ENCODE data around the gene INPP4A. TPM values are rescaled to one million over a fixed set of nuclear protein-coding genes. Genes with fewer than 3 reads are reported as not detected.

INPP4A gene
- total RNA-seq, 1 donor from 2014 or later: 40.7 TPM

GRCh38 chr2:98448441-98449145 lies 3.9 kb downstream of the INPP4A start:
- Mint-ChIP-seq H3K4me1 (peaks cover 23% of the 10 kb centered on the region), H3K4me3 (no peak overlapping the region), H3K36me3 (no peaks in the 10 kb centered on the region), H3K27ac (no peak overlapping the region), H3K27me3 (ENCODE audit: low read depth) (no peaks in the 10 kb centered on the region), H3K9me3 (no peaks in the 10 kb centered on the region)
- DNase-seq (ENCODE audit: low spot score in 2 of 2, unreplicated experiment in 2 of 2): no peak
- TF ChIP-seq, protein P1, sequence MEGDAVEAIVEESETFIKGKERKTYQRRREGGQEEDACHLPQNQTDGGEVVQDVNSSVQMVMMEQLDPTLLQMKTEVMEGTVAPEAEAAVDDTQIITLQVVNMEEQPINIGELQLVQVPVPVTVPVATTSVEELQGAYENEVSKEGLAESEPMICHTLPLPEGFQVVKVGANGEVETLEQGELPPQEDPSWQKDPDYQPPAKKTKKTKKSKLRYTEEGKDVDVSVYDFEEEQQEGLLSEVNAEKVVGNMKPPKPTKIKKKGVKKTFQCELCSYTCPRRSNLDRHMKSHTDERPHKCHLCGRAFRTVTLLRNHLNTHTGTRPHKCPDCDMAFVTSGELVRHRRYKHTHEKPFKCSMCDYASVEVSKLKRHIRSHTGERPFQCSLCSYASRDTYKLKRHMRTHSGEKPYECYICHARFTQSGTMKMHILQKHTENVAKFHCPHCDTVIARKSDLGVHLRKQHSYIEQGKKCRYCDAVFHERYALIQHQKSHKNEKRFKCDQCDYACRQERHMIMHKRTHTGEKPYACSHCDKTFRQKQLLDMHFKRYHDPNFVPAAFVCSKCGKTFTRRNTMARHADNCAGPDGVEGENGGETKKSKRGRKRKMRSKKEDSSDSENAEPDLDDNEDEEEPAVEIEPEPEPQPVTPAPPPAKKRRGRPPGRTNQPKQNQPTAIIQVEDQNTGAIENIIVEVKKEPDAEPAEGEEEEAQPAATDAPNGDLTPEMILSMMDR (IDR thresholded peaks at IDR 0.05; ENCODE audit: unreplicated experiment): no peak

GRCh38 chr2:98452396-98453027 lies 7.9 kb downstream of the INPP4A start:
- peaks cover 12% of the 10 kb centered on the region for H3K4me1 Mint-ChIP-seq
- H3K9me3 Mint-ChIP-seq: no peaks in the 10 kb centered on the region
- DNase-seq (ENCODE audit: low spot score in 2 of 2, unreplicated experiment in 2 of 2): no peak
- no peaks in the 10 kb centered on the region for H3K36me3 Mint-ChIP-seq
- H3K4me3 Mint-ChIP-seq: no peak overlapping the region
- TF ChIP-seq, protein P1 (IDR thresholded peaks at IDR 0.05; ENCODE audit: unreplicated experiment): no peak
- H3K27ac Mint-ChIP-seq: no peak overlapping the region
- H3K27me3 Mint-ChIP-seq (ENCODE audit: low read depth): no peaks in the 10 kb centered on the region

GRCh38 chr2:98453083-98453482 lies 8.4 kb downstream of the INPP4A start:
- Mint-ChIP-seq H3K9me3 (no peaks in the 10 kb centered on the region), H3K27me3 (ENCODE audit: low read depth) (no peaks in the 10 kb centered on the region), H3K36me3 (no peaks in the 10 kb centered on the region), H3K4me1 (peaks cover 12% of the 10 kb centered on the region), H3K27ac (no peak overlapping the region), H3K4me3 (no peak overlapping the region)
- TF ChIP-seq, protein P1 (IDR thresholded peaks at IDR 0.05; ENCODE audit: unreplicated experiment): no peak
- DNase-seq (ENCODE audit: low spot score in 2 of 2, unreplicated experiment in 2 of 2): no peak

GRCh38 chr2:98453531-98453930 lies 8.9 kb downstream of the INPP4A start:
- Mint-ChIP-seq H3K27me3 (ENCODE audit: low read depth) (no peaks in the 10 kb centered on the region), H3K9me3 (no peaks in the 10 kb centered on the region), H3K4me1 (peaks cover 10% of the 10 kb centered on the region), H3K36me3 (no peaks in the 10 kb centered on the region), H3K4me3 (no peak overlapping the region), H3K27ac (no peak overlapping the region)
- TF ChIP-seq, protein P1 (IDR thresholded peaks at IDR 0.05; ENCODE audit: unreplicated experiment): no peak
- no peak for DNase-seq (ENCODE audit: low spot score in 2 of 2, unreplicated experiment in 2 of 2)

GRCh38 chr2:98454073-98454472 lies 9.4 kb downstream of the INPP4A start:
- H3K27ac Mint-ChIP-seq: no peak overlapping the region
- H3K4me3 Mint-ChIP-seq: no peak overlapping the region
- H3K36me3 Mint-ChIP-seq: no peaks in the 10 kb centered on the region
- no peak for DNase-seq (ENCODE audit: low spot score in 2 of 2, unreplicated experiment in 2 of 2)
- peaks cover 9% of the 10 kb centered on the region for H3K4me1 Mint-ChIP-seq
- TF ChIP-seq, protein P1 (IDR thresholded peaks at IDR 0.05; ENCODE audit: unreplicated experiment): no peak
- no peaks in the 10 kb centered on the region for H3K9me3 Mint-ChIP-seq
- no peaks in the 10 kb centered on the region for H3K27me3 Mint-ChIP-seq (ENCODE audit: low read depth)
